B cell (primary cell): ENCODE data around the gene AKT3. TPM values are rescaled to one million over a fixed set of nuclear protein-coding genes. Genes with fewer than 3 reads are reported as not detected.

Experiments
- ATAC-seq: fragments of 200-7000 bp; cut with Tn5 transposase; one replicate; pipeline ENCODE4 v1.10.0; 2021; ENCODE audit warnings: low read depth, mild to moderate bottlenecking, moderate number of reproducible peaks, moderate library complexity
- CTCF ChIA-PET: fragments of 350-600 bp; sonication (Branson Sonifier 250); formaldehyde crosslinking; loops from one replicate; lab custom pipeline; 2021; ENCODE audit warnings: antibody characterized with exemption, inconsistent platforms; lab: Charles Lee
- POLR2A ChIA-PET: fragments of 350-600 bp; sonication (Branson Sonifier 250); formaldehyde crosslinking; loops from one replicate; lab custom pipeline; 2021; ENCODE audit warnings: antibody characterized with exemption; lab: Charles Lee
- DNase-seq: peaks from one replicate; pipeline ENCODE4 v3.0.0; 2013
- H2AFZ ChIP-seq: 2 replicates; pipeline ENCODE4 v1.6.1; 2012; ENCODE audit warnings: mild to moderate bottlenecking, low read depth, low read length; ENCODE audit not compliant: insufficient read depth, poor library complexity, severe bottlenecking
- H3K27ac ChIP-seq, 2 donors: 1 replicate in 1 of 2; 2 replicates in 1 of 2; pipeline ENCODE4 v1.5.1; 2012 to 2013; ENCODE audit warnings: low read length in 2 of 2, mild to moderate bottlenecking in 2 of 2, moderate library complexity in 1 of 2
- H3K27me3 ChIP-seq, 4 experiments: fragments of 200-600 bp in 1 of 4; sonication (generic) in 1 of 4; replicated peaks in 1 of 4; 1 replicate in 2 of 4; 2 replicates in 2 of 4; pipeline versions ENCODE4 v1.6.1 to v1.7.0; 2013 to 2016; ENCODE audit warnings: low read length in 3 of 4, mild to moderate bottlenecking in 2 of 4, mixed read lengths in 1 of 4, moderate library complexity in 1 of 4; ENCODE audit not compliant: insufficient read depth in 4 of 4, control insufficient read depth in 3 of 4; ENCODE audit errors: control extremely low read depth in 1 of 4
- H3K36me3 ChIP-seq, 2 experiments: replicated peaks in 1 of 2; 1 replicate in 1 of 2; 2 replicates in 1 of 2; pipeline versions ENCODE4 v1.6.1 to v1.7.1; 2013; ENCODE audit warnings: low read length in 1 of 2; ENCODE audit not compliant: insufficient read depth in 2 of 2, control insufficient read depth in 1 of 2; ENCODE audit errors: control extremely low read depth in 1 of 2, extremely low read depth in 1 of 2
- H3K4me1 ChIP-seq, 2 donors: fragments of 200-600 bp in 1 of 2; sonication (generic) in 1 of 2; 1 replicate in 1 of 2; 2 replicates in 1 of 2; pipeline versions ENCODE4 v1.5.1 to v1.6.1; 2013 to 2017; ENCODE audit warnings: low read length in 2 of 2; ENCODE audit not compliant: control insufficient read depth in 2 of 2, insufficient read depth in 2 of 2
- H3K4me2 ChIP-seq: replicated peaks from 2 replicates; pipeline ENCODE3; 2012; ENCODE audit warnings: mild to moderate bottlenecking, low read depth, low read length; ENCODE audit not compliant: poor library complexity, severe bottlenecking
- H3K4me3 ChIP-seq, 5 experiments: fragments of 200-600 bp in 1 of 5; sonication (generic) in 1 of 5; 1 replicate in 3 of 5; 2 replicates in 2 of 5; pipeline versions ENCODE4 v1.5.1 to v1.7.0; 2011 to 2016; ENCODE audit warnings: low read length in 4 of 5, mild to moderate bottlenecking in 4 of 5, low read depth in 2 of 5, control low read depth in 1 of 5, moderate library complexity in 1 of 5; ENCODE audit not compliant: insufficient read depth in 1 of 5; ENCODE audit errors: control extremely low read depth in 1 of 5, extremely low read depth in 1 of 5
- H3K79me2 ChIP-seq: fragments of 200-600 bp; sonication (generic); one replicate; pipeline ENCODE4 v1.6.0; 2016; ENCODE audit warnings: low read length; ENCODE audit not compliant: control insufficient read depth, insufficient read depth
- H3K9ac ChIP-seq: fragments of 200-600 bp; sonication (generic); 2 replicates; pipeline ENCODE4 v1.6.1; 2017; ENCODE audit warnings: mild to moderate bottlenecking, low read length, moderate library complexity
- H3K9me3 ChIP-seq, 3 donors: one replicate each; pipeline versions ENCODE4 v1.6.1 to v1.7.1; 2013; ENCODE audit warnings: low read length in 2 of 3; ENCODE audit not compliant: control insufficient read depth in 2 of 3, insufficient read depth in 1 of 3; ENCODE audit errors: control extremely low read depth in 1 of 3
- H4K20me1 ChIP-seq: 2 replicates; pipeline ENCODE4 v1.6.0; 2012; ENCODE audit warnings: mild to moderate bottlenecking, low read length; ENCODE audit not compliant: insufficient read depth, control insufficient read depth, poor library complexity, severe bottlenecking
- H3K27ac Mint-ChIP-seq: one replicate; pipeline ENCODE4 v1.8.0; 2021; ENCODE audit warnings: mixed read lengths
- H3K27me3 Mint-ChIP-seq: one replicate; pipeline ENCODE4 v1.8.0; 2021; ENCODE audit warnings: mixed read lengths
- H3K4me1 Mint-ChIP-seq: one replicate; pipeline ENCODE4 v1.8.0; 2021; ENCODE audit warnings: mixed read lengths
- H3K4me3 Mint-ChIP-seq: one replicate; pipeline ENCODE4 v1.8.0; 2021; ENCODE audit warnings: mixed read lengths
- H3K9me3 Mint-ChIP-seq: one replicate; pipeline ENCODE4 v1.8.0; 2022; ENCODE audit warnings: mixed read lengths; ENCODE audit not compliant: insufficient read depth
- CTCF ChIP-seq: fragments of 200-600 bp; IDR thresholded peaks from one replicate; pipeline ENCODE4 v1.8.0; 2022; ENCODE audit warnings: antibody characterized with exemption, mild to moderate bottlenecking
- EZH2 ChIP-seq: IDR thresholded peaks from 2 replicates; pipeline ENCODE4 v1.6.1; 2012; ENCODE audit warnings: borderline replicate concordance, low read depth, mild to moderate bottlenecking, moderate library complexity, low read length; ENCODE audit not compliant: insufficient read depth, poor library complexity, severe bottlenecking
- WGBS: methylation state at CpG from one replicate; pipeline ENCODE4 v1.1.5; 2013; ENCODE audit warnings: missing lambda C conversion rate; ENCODE audit not compliant: insufficient coverage; 5-methylcytosine and 5-hydroxymethylcytosine counted together
- intact Hi-C: fragments of 100-400 bp; cut with micrococcal nuclease; formaldehyde crosslinking; loops from one replicate; pipeline ENCODE4 v1.10.0; 2022
- polyA plus RNA-seq: library from polyadenylated mRNA; depleted of rRNA; stranded (reverse); fragments of >200 nt; gene quantifications from 2 replicates; pipeline ENCODE4 v1.2.3, GENCODE V29; 2012
- total RNA-seq, 2 donors: library from RNA; stranded (reverse); fragments of 120-200 nt in 1 of 2; gene quantifications; 1 replicate in 1 of 2; 2 replicates in 1 of 2; pipeline versions ENCODE4 v1.2.3 to v1.2.4, GENCODE V29; 2013 to 2022

Gene AKT3
- total and polyA plus RNA-seq, 2 donors (not counting 1 experiment from before 2014, with no cell fraction given) = 4.4 to 148 TPM

- Mint-ChIP-seq H3K27ac (no peak overlapping the region), H3K27me3 (no peaks in the 10 kb centered on the region), H3K9me3 (no peaks in the 10 kb centered on the region), H3K4me1 (peaks cover 57% of the 10 kb centered on the region), H3K4me3 (no peak overlapping the region)
- Histone ChIP-seq H3K9ac (no peak overlapping the region), H3K36me3 (peaks cover 0 to under 1% of the 10 kb centered on the region in 2 experiments), H3K79me2 (peaks cover 14% of the 10 kb centered on the region), H2AFZ (no peak overlapping the region), H3K4me2 (no peak overlapping the region), H3K27ac (no peak overlapping the region), H3K4me3 (no peak overlapping the region), H3K9me3 (peaks cover 1 to 7% (median 2%) of the 10 kb centered on the region in 3 donors), H4K20me1 (no peaks in the 10 kb centered on the region), H3K27me3 (no peaks in the 10 kb centered on the region), H3K4me1 (peaks cover 30 to 35% of the 10 kb centered on the region in 2 donors)
- CTCF ChIA-PET = interaction anchor here (1.6 kb wide), 1 partner anchor 23 kb away, joined by 4 read pairs; no protein-coding TSS in a partner anchor
- ATAC-seq = no peak
- POLR2A ChIA-PET = no interaction called here
- WGBS = 96% methylated on average over 3 of the region's 3 CpGs
- TF ChIP-seq CTCF = no peak
- TF ChIP-seq EZH2 = no peak
- intact Hi-C loops = loop anchor here (5.0 to 10.0 kb wide), 3 partner anchors 122 to 327 kb away; partner anchors contain the start of gene ZBTB18
- DNase-seq = no peak
Measured at GRCh38 chr1:243725075-243725474, 125.0 kb downstream of the AKT3 start.

- Histone ChIP-seq H3K9me3 (peaks cover 0 to 4% (median 1%) of the 10 kb centered on the region in 3 donors), H3K79me2 (peaks cover 28% of the 10 kb centered on the region), H3K27ac (peak overlapping the region in 1 of 2 donors; percentile 25), H2AFZ (no peak overlapping the region), H3K27me3 (no peaks in the 10 kb centered on the region), H3K9ac (no peak overlapping the region), H3K4me1 (peaks cover 26 to 31% of the 10 kb centered on the region in 2 donors), H4K20me1 (no peaks in the 10 kb centered on the region), H3K4me2 (peak overlapping the region; percentile 12), H3K36me3 (no peaks in the 10 kb centered on the region), H3K4me3 (no peak overlapping the region)
- H3K27me3 Mint-ChIP-seq = no peaks in the 10 kb centered on the region
- no CpG with 5 or more reads among the region's 3 CpGs for WGBS
- POLR2A ChIA-PET = no interaction called here
- H3K4me3 Mint-ChIP-seq = no peak overlapping the region
- peak overlapping the region; percentile 28 for H3K27ac Mint-ChIP-seq
- no peak for TF ChIP-seq CTCF
- no peak for TF ChIP-seq EZH2
- DNase-seq (no peak), ATAC-seq (no peak)
- H3K9me3 Mint-ChIP-seq = no peaks in the 10 kb centered on the region
- H3K4me1 Mint-ChIP-seq = peaks cover 48% of the 10 kb centered on the region
- CTCF ChIA-PET = no interaction called here
- intact Hi-C loops = loop anchor here (10.0 kb wide), 1 partner anchor 219 kb away; no protein-coding TSS in a partner anchor
Measured at GRCh38 chr1:243723458-243724043, 126.5 kb downstream of the AKT3 start.
